GM18508 (cell line): ENCODE results near the gene CTSD.
"Not testable (repeated sequence)": the region's sequence is repeated elsewhere in the genome, so short reads cannot be mapped to it uniquely, and the experiment has no call there.

Source experiments
- ATAC-seq: cut with Tn5 transposase; IDR thresholded peaks from one replicate; pipeline ENCODE4 v1.9.1; 2021; ENCODE audit warnings: moderate number of reproducible peaks; ENCODE audit not compliant: insufficient read depth, unreplicated experiment

The CTSD gene

GRCh38 chr11:1763796-1764661, at the start of gene CTSD:
TSS of gene CTSD (minus strand) at chr11:1763927. CDS start at chr11:1763859, 68 bp downstream.
- no peak for ATAC-seq

- not testable (repeated sequence) for ATAC-seq
These were observed 49.6 kb upstream of the CTSD start for GRCh38 chr11:1813356-1813755.

GRCh38 chr11:1812801-1813200, 49.1 kb upstream of the CTSD start:
- no peak for ATAC-seq

GRCh38 chr11:1812274-1812673, 48.5 kb upstream of the CTSD start:
- ATAC-seq, result no peak

DNA sequence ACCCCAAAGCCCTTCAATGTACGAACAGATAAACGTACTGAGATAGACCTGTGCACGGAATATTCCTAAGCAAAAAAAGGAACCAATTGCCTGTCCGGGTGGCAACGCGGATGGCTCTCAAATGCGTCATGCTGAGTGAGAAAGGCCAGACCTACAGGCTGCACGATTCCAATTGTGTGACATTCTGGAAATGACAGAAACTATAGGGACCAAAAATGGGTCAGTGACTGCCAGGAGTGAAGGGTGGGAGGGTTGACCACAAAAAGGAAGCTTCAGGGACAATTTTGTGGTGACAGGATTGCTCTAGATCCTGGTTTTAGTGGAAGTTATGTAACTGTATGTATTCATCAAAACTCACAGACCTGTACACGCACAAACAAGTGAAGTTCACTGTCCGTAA, 47.0 kb upstream of the CTSD start:
- no peak for ATAC-seq

GRCh38 chr11:1807264-1807995, 43.7 kb upstream of the CTSD start:
- ATAC-seq, result no peak

DNA sequence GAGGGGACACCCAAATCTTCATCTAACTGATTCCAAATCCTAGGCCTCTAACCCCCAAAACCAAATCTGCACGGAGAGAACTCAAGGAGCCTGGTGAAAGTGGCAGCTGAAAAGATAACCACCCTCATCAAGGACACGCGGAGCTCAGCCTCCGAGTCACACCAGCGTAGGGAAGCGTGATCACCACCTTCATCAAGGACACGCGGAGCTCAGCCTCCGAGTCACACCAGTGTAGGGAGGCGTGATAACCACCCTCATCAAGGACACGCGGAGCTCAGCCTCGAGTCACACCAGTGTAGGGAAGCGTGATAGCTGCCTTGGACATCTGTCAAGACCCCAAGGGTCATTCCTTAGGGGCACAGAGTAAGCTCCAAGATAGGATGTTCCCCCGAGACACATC, 41.8 kb upstream of the CTSD start:
- no peak for ATAC-seq

- ATAC-seq, result not testable (repeated sequence)
These were observed 40.2 kb upstream of the CTSD start for GRCh38 chr11:1803835-1804519.

GRCh38 chr11:1803246-1803645, 39.5 kb upstream of the CTSD start:
- ATAC-seq, result no peak

GRCh38 chr11:1797391-1798125, 33.8 kb upstream of the CTSD start:
- no peak for ATAC-seq

DNA sequence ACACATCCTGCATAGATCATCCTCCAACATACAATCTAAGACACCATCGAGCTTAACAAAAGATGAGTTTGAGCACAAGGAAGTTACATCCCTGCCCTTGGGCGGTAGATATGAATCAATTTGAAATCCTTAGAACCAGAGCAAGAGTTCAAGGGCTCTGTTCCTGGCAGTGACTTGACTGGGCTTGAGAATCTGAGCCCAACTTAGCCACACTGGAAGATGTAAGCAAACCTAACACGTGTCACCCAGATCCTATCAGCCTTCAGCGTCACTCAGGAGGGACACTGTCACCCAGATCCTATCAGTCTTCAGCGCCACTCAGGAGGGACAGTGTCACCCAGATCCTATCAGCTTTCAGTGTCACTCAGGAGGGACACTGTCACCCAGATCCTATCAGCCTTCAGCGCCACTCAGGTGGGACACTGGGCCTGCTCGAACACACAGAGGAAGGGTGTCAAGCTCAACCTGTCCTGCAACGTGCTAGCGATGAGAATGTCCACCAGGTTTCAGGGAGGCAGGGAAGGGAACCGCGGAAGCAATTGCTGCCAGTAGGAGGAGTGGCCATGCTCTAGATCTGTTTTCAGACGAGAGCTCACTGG, 32.8 kb upstream of the CTSD start:
- no peak for ATAC-seq

DNA sequence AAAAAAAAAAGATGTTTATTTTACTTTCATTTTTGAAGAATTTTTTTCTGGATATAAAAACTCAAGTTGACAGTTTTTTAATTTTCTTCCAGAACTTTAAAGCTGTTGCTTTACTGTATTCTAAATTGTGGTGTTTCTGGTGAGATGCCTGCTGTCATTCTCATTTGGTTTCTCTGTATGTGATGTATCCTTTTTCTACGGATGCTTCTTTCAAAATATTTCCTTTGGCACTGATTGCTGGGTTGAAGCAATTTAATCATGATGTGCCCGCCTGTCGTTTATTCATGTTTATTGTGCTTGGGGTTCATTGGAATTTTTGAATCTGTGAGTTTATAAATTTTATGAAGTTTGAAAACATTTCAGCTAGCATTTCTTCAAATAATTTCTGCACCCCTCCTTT, 29.4 kb upstream of the CTSD start:
- ATAC-seq, result no peak

GRCh38 chr11:1792461-1792860, 28.7 kb upstream of the CTSD start:
- ATAC-seq, result no peak

GRCh38 chr11:1791912-1792311, 28.2 kb upstream of the CTSD start:
- ATAC-seq, result no peak

DNA sequence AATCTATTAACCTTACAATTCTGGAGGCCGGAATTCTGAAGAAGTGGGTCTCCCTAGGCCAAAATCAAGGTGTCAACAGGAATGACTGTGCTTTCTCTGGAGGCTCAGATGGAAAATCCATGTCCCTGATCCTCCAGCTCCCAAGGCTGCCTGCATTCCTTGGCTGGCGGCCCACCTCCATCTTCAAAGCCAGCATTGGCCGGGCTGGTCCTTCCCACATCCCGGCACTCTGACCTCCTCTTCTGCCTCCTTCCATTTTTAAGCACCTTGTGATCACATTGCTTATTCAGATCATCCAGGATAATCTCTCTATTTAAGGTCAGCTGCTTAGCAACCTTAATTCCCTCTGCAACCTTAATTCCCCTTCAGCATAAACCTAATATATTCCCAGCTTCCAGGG, 22.7 kb upstream of the CTSD start:
- ATAC-seq, result no peak

GRCh38 chr11:1785749-1786413, 22.2 kb upstream of the CTSD start:
- ATAC-seq, result no peak

DNA sequence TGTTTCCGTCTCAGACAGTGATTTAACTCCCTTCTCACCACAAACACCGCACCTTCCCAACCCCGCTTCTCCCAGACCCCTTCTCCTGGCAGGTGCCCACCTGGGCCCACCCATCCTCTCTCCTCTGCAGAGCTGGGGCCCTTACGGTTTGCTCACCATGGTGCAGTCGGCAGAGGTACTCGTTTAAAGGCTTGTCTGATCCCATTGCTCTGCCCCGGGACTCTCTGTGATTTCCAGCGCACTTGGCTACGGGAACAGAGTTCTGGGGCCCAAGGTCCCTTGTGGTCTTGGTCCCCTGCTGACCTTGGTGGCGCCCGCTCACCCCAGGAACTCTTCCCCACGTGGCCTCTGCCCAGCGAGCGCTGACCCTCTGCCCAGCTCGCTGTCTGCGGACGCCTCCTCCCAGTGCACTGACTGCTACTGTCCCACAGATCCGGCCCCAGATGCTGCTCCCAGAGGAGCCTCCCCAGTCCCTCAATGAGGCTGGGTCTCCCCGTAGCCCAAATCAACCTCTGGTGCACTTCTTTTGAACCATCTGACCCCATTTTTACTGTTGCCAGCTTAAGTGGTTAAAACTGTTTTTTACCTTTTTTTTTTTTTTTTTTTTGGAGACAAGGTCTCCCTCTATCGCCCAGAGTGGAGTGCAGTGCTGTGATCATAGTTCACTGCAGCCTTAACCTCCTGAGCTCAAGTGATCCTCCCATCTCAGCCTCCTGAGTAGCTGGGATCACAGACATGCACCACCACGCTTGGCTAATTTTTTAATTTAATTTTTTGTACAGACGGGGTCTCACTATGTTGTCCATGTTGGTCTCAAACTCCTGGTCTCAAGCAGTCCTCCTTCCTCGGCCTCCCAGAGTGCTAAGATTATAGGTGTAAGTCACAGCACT, 21.3 kb upstream of the CTSD start:
- ATAC-seq, result no peak

- no peak for ATAC-seq
These were observed 20.2 kb upstream of the CTSD start for GRCh38 chr11:1783725-1784529.
